H9 (cell line): ENCODE results near the gene DSCAM. TPM values are rescaled to one million over a fixed set of nuclear protein-coding genes. Genes with fewer than 3 reads are reported as not detected.

Experiments used
- DNase-seq: peaks from one replicate; pipeline ENCODE4 v3.0.0-alpha.2; 2017
- H2AFZ ChIP-seq: one replicate; pipeline ENCODE4 v1.6.1; 2013; ENCODE audit warnings: mild to moderate bottlenecking, low read length, control low read depth, moderate library complexity
- H2AK5ac ChIP-seq: 2 replicates; pipeline ENCODE4 v1.6.1; 2013; ENCODE audit warnings: low read length, control low read depth, mixed read lengths; ENCODE audit not compliant: insufficient read length
- H2BK120ac ChIP-seq: one replicate; pipeline ENCODE4 v1.6.1; 2013; ENCODE audit warnings: low read depth, mild to moderate bottlenecking, low read length, control low read depth, inconsistent platforms; ENCODE audit not compliant: poor library complexity, severe bottlenecking
- H2BK12ac ChIP-seq: 2 replicates; pipeline ENCODE4 v1.6.1; 2013; ENCODE audit warnings: low read length, control low read depth, mixed read lengths, low read depth; ENCODE audit not compliant: insufficient read length
- H2BK15ac ChIP-seq: 2 replicates; pipeline ENCODE4 v1.6.1; 2013; ENCODE audit warnings: low read depth, low read length, control low read depth
- H2BK20ac ChIP-seq: one replicate; pipeline ENCODE4 v1.6.1; 2013; ENCODE audit warnings: low read depth, mild to moderate bottlenecking, low read length, control low read depth, inconsistent platforms; ENCODE audit not compliant: poor library complexity, severe bottlenecking
- H2BK5ac ChIP-seq: 2 replicates; pipeline ENCODE4 v1.6.1; 2013; ENCODE audit warnings: low read length, control low read depth, mixed read lengths; ENCODE audit not compliant: insufficient read length
- H3K14ac ChIP-seq: 2 replicates; pipeline ENCODE4 v1.6.1; 2013; ENCODE audit warnings: low read length, control low read depth; ENCODE audit not compliant: insufficient read depth
- H3K18ac ChIP-seq: 2 replicates; pipeline ENCODE4 v1.6.1; 2013; ENCODE audit warnings: low read depth, mild to moderate bottlenecking, mixed read lengths, low read length, control low read depth; ENCODE audit not compliant: insufficient read length
- H3K23ac ChIP-seq: 2 replicates; pipeline ENCODE4 v1.6.1; 2013; ENCODE audit warnings: low read length, control low read depth, mixed read lengths, low read depth; ENCODE audit not compliant: insufficient read length
- H3K23me2 ChIP-seq: 2 replicates; pipeline ENCODE4 v1.6.1; 2013; ENCODE audit warnings: low read depth, mild to moderate bottlenecking, mixed read lengths, low read length, control low read depth; ENCODE audit not compliant: insufficient read length, poor library complexity, severe bottlenecking
- H3K27ac ChIP-seq: 2 replicates; pipeline ENCODE4 v1.5.1; 2013; ENCODE audit warnings: low read length, control low read depth, mixed read lengths, low read depth; ENCODE audit not compliant: insufficient read length
- H3K27me3 ChIP-seq: 2 replicates; pipeline ENCODE4 v1.6.1; 2013; ENCODE audit warnings: low read length, control low read depth, inconsistent platforms; ENCODE audit not compliant: insufficient read depth
- H3K4ac ChIP-seq: 2 replicates; pipeline ENCODE4 v1.6.1; 2013; ENCODE audit warnings: low read depth, mild to moderate bottlenecking, control low read depth, inconsistent platforms, low read length, moderate library complexity
- H3K4me1 ChIP-seq: 2 replicates; pipeline ENCODE4 v1.6.1; 2013; ENCODE audit warnings: low read length, control low read depth, inconsistent platforms; ENCODE audit not compliant: insufficient read depth
- H3K4me2 ChIP-seq: 2 replicates; pipeline ENCODE4 v1.6.1; 2013; ENCODE audit warnings: low read length, control low read depth, mixed read lengths; ENCODE audit not compliant: insufficient read length, insufficient read depth
- H3K56ac ChIP-seq: 2 replicates; pipeline ENCODE4 v1.6.1; 2013; ENCODE audit warnings: low read depth, mild to moderate bottlenecking, mixed read lengths, low read length, control low read depth; ENCODE audit not compliant: insufficient read length
- H3K79me1 ChIP-seq: 2 replicates; pipeline ENCODE4 v1.6.1; 2013; ENCODE audit warnings: low read depth, mild to moderate bottlenecking, moderate library complexity, low read length, control low read depth, inconsistent platforms; ENCODE audit not compliant: insufficient read depth, poor library complexity, severe bottlenecking
- H3K79me2 ChIP-seq: 2 replicates; pipeline ENCODE4 v1.6.1; 2013; ENCODE audit warnings: low read length, control low read depth, inconsistent platforms; ENCODE audit not compliant: insufficient read depth
- H3K9ac ChIP-seq: 2 replicates; pipeline ENCODE4 v1.6.1; 2013; ENCODE audit warnings: low read length, control low read depth, mixed read lengths; ENCODE audit not compliant: insufficient read length; ENCODE audit errors: extremely low read depth
- H3K9me3 ChIP-seq: one replicate; pipeline ENCODE4 v1.6.1; 2013; ENCODE audit warnings: low read depth, low read length, inconsistent platforms; ENCODE audit not compliant: control insufficient read depth
- H3T11ph ChIP-seq: one replicate; pipeline ENCODE4 v1.6.1; 2013; ENCODE audit warnings: mild to moderate bottlenecking, low read length, control low read depth, inconsistent platforms
- H4K20me1 ChIP-seq: one replicate; pipeline ENCODE4 v1.6.1; 2013; ENCODE audit not compliant: control insufficient read depth, insufficient read length, insufficient read depth
- H4K5ac ChIP-seq: 2 replicates; pipeline ENCODE4 v1.6.1; 2013; ENCODE audit warnings: low read depth, mild to moderate bottlenecking, mixed read lengths, low read length, control low read depth; ENCODE audit not compliant: insufficient read length
- H4K8ac ChIP-seq: replicated peaks from 2 replicates; pipeline ENCODE4 v1.6.1; 2013; ENCODE audit warnings: low read length, control low read depth, mixed read lengths, low read depth; ENCODE audit not compliant: insufficient read length
- H4K91ac ChIP-seq: 2 replicates; pipeline ENCODE4 v1.6.1; 2013; ENCODE audit warnings: low read depth, mild to moderate bottlenecking, moderate library complexity, mixed read lengths, low read length, control low read depth; ENCODE audit not compliant: insufficient read length
- H3K27ac Mint-ChIP-seq, 3 experiments: 2 replicates in 2 of 3; 3 replicates in 1 of 3; pipeline ENCODE4 v1.8.0; 2020 to 2021; ENCODE audit warnings: mixed read lengths in 3 of 3, mild to moderate bottlenecking in 1 of 3, moderate library complexity in 1 of 3
- H3K27me3 Mint-ChIP-seq: 2 replicates; pipeline ENCODE4 v1.8.0; 2021; ENCODE audit warnings: low read depth, mild to moderate bottlenecking, moderate library complexity, mixed read lengths
- H3K36me3 Mint-ChIP-seq, 3 experiments: 2 replicates in 2 of 3; 3 replicates in 1 of 3; pipeline ENCODE4 v1.8.0; 2020 to 2021; ENCODE audit warnings: low read depth in 3 of 3, mixed read lengths in 3 of 3; ENCODE audit not compliant: insufficient read depth in 1 of 3
- H3K4me1 Mint-ChIP-seq, 2 experiments: 2 replicates each; pipeline ENCODE4 v1.8.0; 2020; ENCODE audit warnings: mixed read lengths in 2 of 2
- H3K4me3 Mint-ChIP-seq, 2 experiments: 2 replicates in 1 of 2; 3 replicates in 1 of 2; pipeline ENCODE4 v1.8.0; 2020 to 2021; ENCODE audit warnings: mild to moderate bottlenecking in 2 of 2, mixed read lengths in 2 of 2, moderate library complexity in 1 of 2
- H3K9me3 Mint-ChIP-seq, 2 experiments: 2 replicates in 1 of 2; 3 replicates in 1 of 2; pipeline ENCODE4 v1.8.0; 2020; ENCODE audit warnings: mild to moderate bottlenecking in 2 of 2, mixed read lengths in 2 of 2, moderate library complexity in 1 of 2
- WGBS: extraction: QIAGEN DNeasy Blood & Tissue Kit; methylation state at CpG from one replicate; pipeline ENCODE4 v1.1.7; 2013; ENCODE audit warnings: missing lambda C conversion rate, low lambda C conversion rate, mixed read lengths; ENCODE audit not compliant: insufficient read length; ENCODE audit errors: extremely low coverage; 5-methylcytosine and 5-hydroxymethylcytosine counted together
- total RNA-seq: library from RNA; stranded (reverse); gene quantifications from 2 replicates; pipeline ENCODE4 v1.2.1, GENCODE V29; 2021
- TF ChIP-seq, protein P1 (sequence below): fragments of 200-600 bp; sonication (generic); conservative IDR thresholded peaks from 3 replicates; pipeline ENCODE4 v1.8.0; 2021; ENCODE audit warnings: antibody characterized with exemption, mild to moderate bottlenecking

The DSCAM gene
- total RNA-seq, 1 experiment from 2014 or later: 0.17 TPM

DNA sequence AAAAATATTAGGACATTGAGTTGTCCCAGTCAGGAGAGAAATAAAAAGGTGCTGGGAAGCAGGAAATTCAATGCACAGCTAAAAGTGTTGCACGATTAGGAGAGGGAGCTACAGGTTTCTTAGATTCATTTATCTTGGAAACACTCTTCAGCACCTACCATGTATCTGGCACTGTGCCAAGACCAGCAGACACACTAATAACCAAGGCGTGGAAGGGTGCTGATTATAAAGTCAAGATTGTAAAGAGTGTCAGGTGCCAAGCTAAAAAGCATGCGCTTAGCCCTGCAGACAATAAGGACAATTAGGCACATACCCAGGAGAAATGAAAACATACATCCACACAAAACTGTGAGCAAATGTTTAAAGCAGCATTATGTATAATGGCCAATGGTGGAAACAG lies 129.9 kb downstream of the DSCAM start:
- no peak overlapping the region for H2BK120ac ChIP-seq
- H2BK5ac ChIP-seq: no peak overlapping the region
- Mint-ChIP-seq H3K27me3 (peaks cover 2% of the 10 kb centered on the region), H3K9me3 (peaks cover 21 to 23% of the 10 kb centered on the region in 2 experiments), H3K27ac (no peak overlapping the region), H3K4me1 (no peaks in the 10 kb centered on the region), H3K4me3 (no peak overlapping the region), H3K36me3 (peaks cover 5 to 22% (median 14%) of the 10 kb centered on the region in 3 experiments)
- H4K20me1 ChIP-seq: no peaks in the 10 kb centered on the region
- no peak overlapping the region for H3K18ac ChIP-seq
- H4K8ac ChIP-seq: no peak overlapping the region
- H2AFZ ChIP-seq: no peak overlapping the region
- H3K56ac ChIP-seq: no peak overlapping the region
- no peaks in the 10 kb centered on the region for H3K23me2 ChIP-seq
- H4K5ac ChIP-seq: no peak overlapping the region
- no peak overlapping the region for H3K4ac ChIP-seq
- TF ChIP-seq, protein P1, sequence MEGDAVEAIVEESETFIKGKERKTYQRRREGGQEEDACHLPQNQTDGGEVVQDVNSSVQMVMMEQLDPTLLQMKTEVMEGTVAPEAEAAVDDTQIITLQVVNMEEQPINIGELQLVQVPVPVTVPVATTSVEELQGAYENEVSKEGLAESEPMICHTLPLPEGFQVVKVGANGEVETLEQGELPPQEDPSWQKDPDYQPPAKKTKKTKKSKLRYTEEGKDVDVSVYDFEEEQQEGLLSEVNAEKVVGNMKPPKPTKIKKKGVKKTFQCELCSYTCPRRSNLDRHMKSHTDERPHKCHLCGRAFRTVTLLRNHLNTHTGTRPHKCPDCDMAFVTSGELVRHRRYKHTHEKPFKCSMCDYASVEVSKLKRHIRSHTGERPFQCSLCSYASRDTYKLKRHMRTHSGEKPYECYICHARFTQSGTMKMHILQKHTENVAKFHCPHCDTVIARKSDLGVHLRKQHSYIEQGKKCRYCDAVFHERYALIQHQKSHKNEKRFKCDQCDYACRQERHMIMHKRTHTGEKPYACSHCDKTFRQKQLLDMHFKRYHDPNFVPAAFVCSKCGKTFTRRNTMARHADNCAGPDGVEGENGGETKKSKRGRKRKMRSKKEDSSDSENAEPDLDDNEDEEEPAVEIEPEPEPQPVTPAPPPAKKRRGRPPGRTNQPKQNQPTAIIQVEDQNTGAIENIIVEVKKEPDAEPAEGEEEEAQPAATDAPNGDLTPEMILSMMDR: no peak
- H3K23ac ChIP-seq: no peak overlapping the region
- no peak for DNase-seq
- H2BK12ac ChIP-seq: no peak overlapping the region
- no peaks in the 10 kb centered on the region for H3K79me1 ChIP-seq
- H3T11ph ChIP-seq: no peak overlapping the region
- no peak overlapping the region for H3K9ac ChIP-seq
- H3K9me3 ChIP-seq: no peaks in the 10 kb centered on the region
- H4K91ac ChIP-seq: no peak overlapping the region
- WGBS: no CpG with 5 or more reads among the region's 3 CpGs
- H3K79me2 ChIP-seq: no peaks in the 10 kb centered on the region
- H2BK20ac ChIP-seq: no peak overlapping the region
- no peaks in the 10 kb centered on the region for H3K4me1 ChIP-seq
- H3K14ac ChIP-seq: no peak overlapping the region
- no peak overlapping the region for H3K27ac ChIP-seq
- no peak overlapping the region for H2BK15ac ChIP-seq
- no peaks in the 10 kb centered on the region for H3K27me3 ChIP-seq
- H3K4me2 ChIP-seq: no peak overlapping the region
- no peak overlapping the region for H2AK5ac ChIP-seq
